MM.1S (cell line): ENCODE results near the gene MYRF.

Source experiments
- CTCF ChIP-seq: fragments of 300-600 bp; sonication (generic); IDR thresholded peaks from 2 replicates; pipeline ENCODE4 v1.5.1; 2016; ENCODE audit warnings: antibody characterized with exemption, low read length, mixed read lengths
- EZH2 ChIP-seq: fragments of 300-600 bp; sonication (generic); optimal IDR thresholded peaks from 2 replicates; pipeline ENCODE3; 2017; ENCODE audit warnings: low read depth, mild to moderate bottlenecking, antibody characterized with exemption, low read length, mixed read lengths

DNA sequence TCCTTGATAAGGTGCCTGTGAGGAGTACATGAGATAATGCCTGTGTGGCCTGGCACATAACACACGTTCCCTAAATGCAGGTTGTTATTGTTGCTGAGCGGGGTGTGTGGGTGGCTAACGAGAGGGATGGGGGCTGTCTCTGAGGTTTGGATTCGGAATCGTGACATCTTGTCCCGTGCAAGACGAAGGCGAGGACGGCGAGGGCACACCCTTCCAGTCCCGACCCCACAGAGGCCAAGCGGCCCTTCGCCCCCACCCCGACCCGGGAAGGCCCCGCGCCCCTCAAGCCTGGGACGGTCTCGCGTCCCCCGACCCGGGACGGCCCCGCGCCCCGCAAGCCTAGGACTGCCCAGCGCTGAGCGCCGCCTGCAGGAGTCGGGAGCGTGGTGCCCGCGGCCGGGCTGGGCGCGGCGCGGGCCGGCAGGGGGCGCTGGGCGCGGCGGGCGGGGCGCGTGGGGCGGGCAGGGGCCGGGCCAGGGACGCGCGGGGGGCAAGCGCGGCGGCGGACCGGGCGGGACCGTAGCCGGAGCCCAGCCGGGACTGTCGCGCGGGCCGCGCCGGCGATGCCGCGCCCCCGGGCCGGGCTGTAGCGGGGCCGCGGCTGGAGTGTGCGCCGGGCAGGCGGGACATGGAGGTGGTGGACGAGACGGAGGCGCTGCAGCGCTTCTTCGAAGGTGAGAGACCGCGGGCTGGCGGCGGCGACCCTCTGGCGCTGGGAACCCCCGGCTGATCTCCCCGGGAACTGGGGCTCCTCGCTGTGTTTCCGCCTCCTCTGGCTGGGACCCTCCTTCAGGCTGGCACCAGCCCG is at the start of gene MYRF:
- peak; percentile 47 for TF ChIP-seq CTCF
- no peak for TF ChIP-seq EZH2
